GM18873 (cell line): Measurements from ENCODE around the gene PTRH2.
"Not testable (repeated sequence)": the region's sequence is repeated elsewhere in the genome, so short reads cannot be mapped to it uniquely, and the experiment has no call there.

Source experiments
- ATAC-seq: cut with Tn5 transposase; IDR thresholded peaks from one replicate; pipeline ENCODE4 v1.9.1; 2021; ENCODE audit warnings: mild to moderate bottlenecking, moderate library complexity, moderate number of reproducible peaks; ENCODE audit not compliant: unreplicated experiment, low FRiP score

Gene PTRH2

DNA sequence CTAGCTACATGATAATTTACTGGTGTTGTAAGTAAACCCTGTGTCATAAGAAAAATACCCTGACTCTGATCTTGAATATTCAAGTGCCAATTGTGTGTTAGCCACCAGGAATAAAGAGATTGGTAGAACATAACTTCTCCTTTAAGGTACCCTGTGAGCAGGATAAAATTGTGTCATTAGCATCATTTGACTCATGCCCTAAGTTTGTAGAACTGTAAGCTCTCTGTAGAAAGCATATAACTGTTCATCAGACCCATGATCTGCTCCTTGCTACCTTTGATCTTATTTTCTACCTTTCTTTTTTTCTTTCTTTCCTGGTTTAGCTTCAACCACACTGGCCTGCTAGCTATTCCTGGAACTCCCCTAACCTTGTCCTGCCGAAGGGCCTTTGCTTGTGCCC is 35.8 kb downstream of the PTRH2 start:
- ATAC-seq = no peak

DNA sequence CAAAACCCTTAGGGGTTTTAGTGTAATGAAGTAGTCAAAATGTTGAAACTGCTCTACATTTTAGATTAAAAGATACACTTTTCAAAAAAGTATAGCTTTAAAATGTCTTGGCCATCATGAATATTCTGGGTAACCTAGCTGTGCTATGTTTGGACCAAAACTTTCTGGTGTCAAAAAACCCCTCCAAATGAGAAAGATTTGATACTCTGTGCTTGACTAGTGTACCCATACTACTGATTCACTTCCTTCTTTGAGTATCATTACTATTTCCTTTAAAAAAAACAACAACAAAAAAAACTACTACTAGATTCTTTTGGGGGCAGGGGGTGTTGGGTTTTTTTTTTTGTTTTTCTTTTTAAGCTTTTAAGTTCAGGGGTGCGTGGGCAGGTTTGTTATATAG is 37.3 kb downstream of the PTRH2 start:
- ATAC-seq = no peak

DNA sequence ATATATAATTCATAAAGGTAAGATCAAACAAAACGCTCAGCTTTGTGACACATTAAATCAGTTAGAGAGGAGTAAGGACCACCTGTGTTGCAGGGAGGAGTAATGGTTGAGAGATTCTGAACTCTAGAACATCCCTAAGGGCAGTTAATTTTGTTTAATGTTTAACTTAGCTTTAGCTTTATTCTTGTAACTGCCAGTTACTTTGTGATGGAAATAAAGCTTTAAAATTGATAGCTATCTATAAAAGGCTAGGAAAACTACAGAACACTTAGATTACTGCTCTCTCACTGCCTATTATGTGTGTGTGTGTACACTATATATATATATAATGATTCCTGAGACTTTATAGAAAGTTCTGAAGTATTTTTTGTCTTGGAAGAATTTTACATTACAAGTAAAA is 37.8 kb downstream of the PTRH2 start:
- no peak for ATAC-seq

DNA sequence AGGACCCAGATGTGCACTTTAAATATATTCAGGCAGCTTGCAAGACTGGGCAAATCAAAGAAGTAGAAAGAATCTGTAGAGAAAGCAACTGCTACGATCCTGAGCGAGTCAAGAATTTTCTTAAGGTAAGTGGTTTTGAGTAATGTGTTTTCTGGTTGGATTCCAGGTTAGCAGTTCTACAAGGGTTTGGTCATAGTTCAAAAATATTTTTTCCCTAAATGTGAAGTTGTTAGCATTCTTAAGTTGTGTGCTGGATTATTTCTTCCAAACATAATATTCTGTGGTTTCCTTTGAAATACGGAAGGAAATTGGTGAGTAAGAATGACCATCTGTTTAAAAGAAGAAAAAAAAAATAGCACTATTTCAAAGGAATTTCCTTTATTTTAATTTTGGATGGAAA is 38.4 kb downstream of the PTRH2 start:
- ATAC-seq = no peak

DNA sequence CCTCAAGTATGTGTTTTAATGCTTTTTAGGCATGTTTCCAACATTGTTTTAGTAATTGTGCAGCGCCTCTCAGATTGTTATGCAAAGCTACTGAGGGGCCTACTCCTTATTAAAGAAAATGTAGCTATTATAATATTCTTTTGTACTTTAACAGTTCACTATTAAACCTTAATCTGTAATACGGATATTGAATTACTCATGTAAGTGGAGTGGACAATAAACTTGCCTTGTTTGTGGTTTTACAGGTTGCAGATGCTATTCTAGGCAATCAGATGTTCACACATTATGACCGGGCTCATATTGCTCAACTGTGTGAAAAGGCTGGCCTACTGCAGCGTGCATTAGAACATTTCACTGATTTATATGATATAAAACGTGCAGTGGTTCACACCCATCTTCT is 41.0 kb downstream of the PTRH2 start:
- ATAC-seq = no peak

DNA sequence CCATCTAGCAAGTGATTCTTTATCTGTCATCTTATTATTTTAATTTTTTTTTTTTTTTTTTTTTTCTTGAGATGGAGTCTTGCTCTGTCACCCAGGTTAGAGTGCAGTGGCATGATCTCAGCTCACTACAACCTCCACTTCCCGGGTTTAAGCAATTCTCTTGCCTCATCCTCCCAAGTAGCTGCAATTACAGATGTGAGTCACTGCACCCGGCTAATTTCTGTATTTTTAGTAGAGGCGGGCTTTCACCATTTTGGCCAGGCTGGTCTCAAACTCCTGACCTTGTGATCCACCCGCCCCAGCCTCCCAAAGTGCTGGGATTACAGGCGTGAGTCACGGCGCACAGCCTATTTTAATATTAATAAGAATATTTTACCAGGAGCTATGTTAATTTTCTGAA is 50.6 kb downstream of the PTRH2 start:
- ATAC-seq = not testable (repeated sequence)

DNA sequence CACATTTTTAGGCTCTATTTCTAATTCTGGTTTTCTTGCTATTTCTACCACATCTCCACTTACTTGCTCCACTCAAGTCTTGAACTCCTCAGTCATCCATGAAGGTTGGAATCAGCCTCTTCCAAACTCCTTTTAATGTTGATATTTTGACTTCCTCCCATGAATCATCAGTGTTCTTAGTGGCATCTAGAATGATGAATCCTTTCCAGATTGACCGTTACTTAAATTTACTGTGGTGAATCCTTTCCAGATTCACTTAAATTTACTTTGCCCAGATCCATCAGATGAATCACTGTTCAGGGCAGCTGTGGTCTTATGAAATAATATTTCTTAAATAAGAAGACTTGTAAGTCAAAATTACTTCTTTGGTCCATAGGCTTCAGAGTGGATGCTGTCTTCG is 55.1 kb downstream of the PTRH2 start:
- ATAC-seq = no peak

DNA sequence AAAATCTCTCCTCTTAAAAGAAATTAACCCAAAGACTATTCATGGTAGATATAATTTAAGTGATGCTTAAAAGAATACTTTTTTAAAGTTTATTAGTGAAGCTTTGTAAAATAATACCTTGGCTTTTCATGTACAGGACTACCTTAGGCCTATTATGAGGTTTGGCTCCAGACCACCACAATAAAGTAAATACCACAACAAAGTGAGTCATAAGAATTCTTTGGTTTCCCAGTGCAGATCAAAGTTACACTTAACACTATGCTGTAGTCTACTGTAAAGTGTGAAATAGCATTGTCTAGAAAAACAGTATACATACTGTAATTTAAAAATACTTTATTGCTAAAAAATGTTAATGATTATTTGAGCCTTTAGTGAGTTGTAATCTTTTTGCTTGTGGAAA is 55.9 kb downstream of the PTRH2 start:
- no peak for ATAC-seq

DNA sequence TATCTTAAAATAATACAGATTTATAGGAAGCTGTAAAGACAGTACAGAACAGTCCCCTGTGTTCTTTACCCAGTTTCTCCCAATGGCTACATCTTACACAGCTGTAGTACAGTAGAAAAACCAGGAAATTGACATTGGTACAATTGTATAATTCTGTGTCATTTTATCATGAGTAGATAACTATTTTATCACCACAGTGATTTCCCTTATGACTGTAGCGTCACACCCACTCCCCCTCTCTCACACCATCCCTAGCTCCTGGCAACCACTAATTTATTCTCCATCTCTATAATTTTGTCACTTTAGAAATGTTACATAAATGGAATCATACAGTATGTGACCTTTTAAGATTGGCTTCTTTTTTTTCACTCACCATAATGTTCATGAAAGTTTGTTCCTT is 56.6 kb downstream of the PTRH2 start:
- no peak for ATAC-seq

DNA sequence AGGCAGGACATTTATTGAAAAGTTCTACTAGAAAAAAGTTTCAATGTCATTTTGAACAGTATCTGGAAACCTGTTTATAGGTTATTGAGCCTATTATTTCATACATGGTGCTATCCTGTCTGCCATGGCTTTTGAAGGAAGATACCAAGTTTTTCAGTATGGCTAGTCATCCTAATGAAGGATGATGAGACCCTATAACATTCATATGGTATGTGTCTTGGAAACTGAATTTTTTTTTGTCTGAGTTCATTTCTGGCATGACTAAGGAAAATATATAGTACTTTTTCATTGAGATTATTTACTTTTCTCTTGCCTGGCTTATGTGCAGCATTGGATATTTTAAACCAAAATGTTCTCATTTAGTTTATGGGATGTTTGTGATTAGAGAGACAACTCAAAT is 57.3 kb downstream of the PTRH2 start:
- ATAC-seq = no peak
